B cell (primary cell): Measurements from ENCODE around the gene GGT6.

ENCODE experiments used
- EZH2 ChIP-seq: IDR thresholded peaks from 2 replicates; pipeline ENCODE4 v1.6.1; 2012; ENCODE audit warnings: borderline replicate concordance, low read depth, mild to moderate bottlenecking, moderate library complexity, low read length; ENCODE audit not compliant: insufficient read depth, poor library complexity, severe bottlenecking
- TF ChIP-seq, protein P1 (sequence below): fragments of 200-600 bp; IDR thresholded peaks from one replicate; pipeline ENCODE4 v1.8.0; 2022; ENCODE audit warnings: antibody characterized with exemption, mild to moderate bottlenecking

DNA sequence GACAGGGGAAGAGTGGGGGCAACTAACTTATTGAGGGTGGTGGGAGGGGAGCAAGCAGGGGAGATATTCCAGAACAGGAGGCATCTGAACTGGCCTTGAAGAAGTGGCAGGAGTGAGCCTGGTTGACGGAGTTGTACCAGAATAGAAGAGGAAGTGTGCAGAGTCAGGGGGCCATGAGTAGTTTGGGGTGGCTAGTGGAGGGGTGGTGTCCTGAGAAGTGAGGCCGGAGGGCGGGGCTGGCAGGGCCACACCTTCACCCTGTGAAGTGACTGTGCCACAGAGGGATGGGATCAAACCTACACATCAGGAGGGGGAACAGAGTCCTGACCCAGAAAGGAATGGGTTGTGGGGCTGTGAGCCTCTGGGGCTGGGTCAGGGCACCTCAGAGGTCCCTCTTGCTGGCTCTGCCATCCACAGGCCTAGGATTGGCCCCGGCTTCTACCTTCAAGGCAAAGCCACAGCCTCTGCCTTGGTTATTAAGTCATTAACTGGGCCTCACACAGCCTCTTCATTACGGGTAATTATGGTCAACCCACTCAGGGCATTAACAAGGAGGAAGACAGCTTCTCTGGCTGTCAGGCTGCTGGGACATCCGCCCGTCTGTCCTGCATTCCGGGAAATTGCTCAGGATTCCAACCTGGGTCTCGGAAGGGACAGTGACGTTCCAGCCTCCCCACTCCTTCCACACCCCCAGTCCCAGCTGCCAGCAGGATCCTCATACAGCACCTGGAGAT lies 49.0 kb downstream of the GGT6 start:
- TF ChIP-seq, protein P1, sequence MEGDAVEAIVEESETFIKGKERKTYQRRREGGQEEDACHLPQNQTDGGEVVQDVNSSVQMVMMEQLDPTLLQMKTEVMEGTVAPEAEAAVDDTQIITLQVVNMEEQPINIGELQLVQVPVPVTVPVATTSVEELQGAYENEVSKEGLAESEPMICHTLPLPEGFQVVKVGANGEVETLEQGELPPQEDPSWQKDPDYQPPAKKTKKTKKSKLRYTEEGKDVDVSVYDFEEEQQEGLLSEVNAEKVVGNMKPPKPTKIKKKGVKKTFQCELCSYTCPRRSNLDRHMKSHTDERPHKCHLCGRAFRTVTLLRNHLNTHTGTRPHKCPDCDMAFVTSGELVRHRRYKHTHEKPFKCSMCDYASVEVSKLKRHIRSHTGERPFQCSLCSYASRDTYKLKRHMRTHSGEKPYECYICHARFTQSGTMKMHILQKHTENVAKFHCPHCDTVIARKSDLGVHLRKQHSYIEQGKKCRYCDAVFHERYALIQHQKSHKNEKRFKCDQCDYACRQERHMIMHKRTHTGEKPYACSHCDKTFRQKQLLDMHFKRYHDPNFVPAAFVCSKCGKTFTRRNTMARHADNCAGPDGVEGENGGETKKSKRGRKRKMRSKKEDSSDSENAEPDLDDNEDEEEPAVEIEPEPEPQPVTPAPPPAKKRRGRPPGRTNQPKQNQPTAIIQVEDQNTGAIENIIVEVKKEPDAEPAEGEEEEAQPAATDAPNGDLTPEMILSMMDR = no peak
- no peak for TF ChIP-seq EZH2
